Spleen (tissue), 11 donors: ENCODE measurements around the gene NOTCH1. TPM values are rescaled to one million over a fixed set of nuclear protein-coding genes. Genes with fewer than 3 reads are reported as not detected.

Source experiments
- DNase-seq: peaks from one replicate; pipeline ENCODE4 v3.0.0-alpha.2; 2020
- H3K27ac ChIP-seq, 8 donors: fragments of 200-600 bp; sonication (generic) in 7 of 8; 1 replicate in 4 of 8; 2 replicates in 4 of 8; pipeline versions ENCODE4 v1.5.0 to v1.8.0; 2016 to 2021; ENCODE audit warnings: inconsistent platforms in 4 of 8, mild to moderate bottlenecking in 4 of 8, moderate library complexity in 1 of 8
- H3K27me3 ChIP-seq, 7 donors: fragments of 200-600 bp; sonication (generic) in 6 of 7; replicated peaks in 1 of 7; 1 replicate in 4 of 7; 2 replicates in 3 of 7; pipeline versions ENCODE4 v1.5.0 to v1.8.0; 2016 to 2021; ENCODE audit warnings: inconsistent platforms in 3 of 7, mild to moderate bottlenecking in 1 of 7
- H3K36me3 ChIP-seq, 6 donors: fragments of 200-600 bp; sonication (generic) in 5 of 6; 1 replicate in 4 of 6; 2 replicates in 2 of 6; pipeline versions ENCODE4 v1.5.0 to v1.8.0; 2016 to 2021; ENCODE audit warnings: inconsistent platforms in 2 of 6
- H3K4me1 ChIP-seq, 6 donors: fragments of 200-600 bp; sonication (generic) in 5 of 6; 1 replicate in 3 of 6; 2 replicates in 3 of 6; pipeline versions ENCODE4 v1.5.0 to v1.8.0; 2016 to 2021; ENCODE audit warnings: inconsistent platforms in 3 of 6
- H3K4me3 ChIP-seq, 8 donors: fragments of 200-600 bp; sonication (generic) in 7 of 8; 1 replicate in 4 of 8; 2 replicates in 4 of 8; pipeline versions ENCODE4 v1.5.0 to v1.8.0; 2016 to 2021; ENCODE audit warnings: inconsistent platforms in 4 of 8, mild to moderate bottlenecking in 4 of 8, moderate library complexity in 2 of 8
- H3K9me3 ChIP-seq, 8 donors: fragments of 200-600 bp; sonication (generic) in 7 of 8; 1 replicate in 4 of 8; 2 replicates in 4 of 8; pipeline versions ENCODE4 v1.5.0 to v1.8.0; 2016 to 2021; ENCODE audit warnings: inconsistent platforms in 4 of 8
- POLR2A ChIP-seq, 3 donors: fragments of 450-650 bp; IDR thresholded peaks; one replicate each; pipeline ENCODE4 v1.5.1; 2017; ENCODE audit warnings: antibody characterized with exemption in 3 of 3, mild to moderate bottlenecking in 1 of 3
- POLR2AphosphoS5 ChIP-seq, 3 donors: sonication (generic); formaldehyde crosslinking; IDR thresholded peaks; one replicate each; pipeline ENCODE4 v1.5.1; 2017; ENCODE audit warnings: antibody characterized with exemption in 3 of 3
- WGBS, 5 donors: extraction: QIAGEN DNeasy Blood & Tissue Kit in 3 of 5; methylation state at CpG; one replicate each; pipeline versions ENCODE4 v1.1.5 to v1.1.7; 2013 to 2018; 5-methylcytosine and 5-hydroxymethylcytosine counted together
- intact Hi-C: fragments of 100-400 bp; cut with DNase I; formaldehyde crosslinking; loops from one replicate; pipeline ENCODE4 v1.15.0; 2023; ENCODE audit warnings: low total_unique reads
- polyA plus RNA-seq, 3 donors: library from polyadenylated mRNA; stranded (reverse); fragments of 200-250 nt; gene quantifications; one replicate each; pipeline ENCODE4 v1.2.1, GENCODE V29; 2013
- total RNA-seq, 7 donors: library from RNA; depleted of rRNA in 3 of 7; stranded (reverse); fragments of >200 nt in 3 of 7; fragmentation: NEBNext Ultra II Directional in 4 of 7; extraction: Animal tissue kit (Norgen Biotek cat#: 25700) in 4 of 7; gene quantifications; one replicate each; pipeline versions ENCODE4 v1.1.0 to v1.2.1, GENCODE V29; 2016 to 2021
- TF ChIP-seq, protein P1 (sequence below), 11 experiments: fragments of 200-600 bp in 7 of 11; fragments of 450-650 bp in 4 of 11; sonication (generic) in 4 of 11; IDR thresholded peaks in 8 of 11; conservative IDR thresholded peaks in 3 of 11; 1 replicate in 7 of 11; 2 replicates in 4 of 11; pipeline versions ENCODE4 v1.4.0 to v1.8.0; 2016 to 2021; ENCODE audit warnings: antibody characterized with exemption in 11 of 11, inconsistent platforms in 4 of 11, mild to moderate bottlenecking in 1 of 11
- donor health status: healthy with polysubstance abuse.
- donor health status: DM: no; HTN: no; CAD: no; lungs with moderate emphysema.
- donor health status: DM: no; HTN: no; CAD: no.
- donor health status: Bipolar disorder and iron deficiency.
- donor health status: healthy.
- donor health status: DM: no; HTN: no; CAD: no.
- donor health status: DM: yes; HTN: yes; CAD: no.

The NOTCH1 gene
- total and polyA plus RNA-seq, 10 donors, result 4.9 to 140 (median 93.9) TPM

DNA sequence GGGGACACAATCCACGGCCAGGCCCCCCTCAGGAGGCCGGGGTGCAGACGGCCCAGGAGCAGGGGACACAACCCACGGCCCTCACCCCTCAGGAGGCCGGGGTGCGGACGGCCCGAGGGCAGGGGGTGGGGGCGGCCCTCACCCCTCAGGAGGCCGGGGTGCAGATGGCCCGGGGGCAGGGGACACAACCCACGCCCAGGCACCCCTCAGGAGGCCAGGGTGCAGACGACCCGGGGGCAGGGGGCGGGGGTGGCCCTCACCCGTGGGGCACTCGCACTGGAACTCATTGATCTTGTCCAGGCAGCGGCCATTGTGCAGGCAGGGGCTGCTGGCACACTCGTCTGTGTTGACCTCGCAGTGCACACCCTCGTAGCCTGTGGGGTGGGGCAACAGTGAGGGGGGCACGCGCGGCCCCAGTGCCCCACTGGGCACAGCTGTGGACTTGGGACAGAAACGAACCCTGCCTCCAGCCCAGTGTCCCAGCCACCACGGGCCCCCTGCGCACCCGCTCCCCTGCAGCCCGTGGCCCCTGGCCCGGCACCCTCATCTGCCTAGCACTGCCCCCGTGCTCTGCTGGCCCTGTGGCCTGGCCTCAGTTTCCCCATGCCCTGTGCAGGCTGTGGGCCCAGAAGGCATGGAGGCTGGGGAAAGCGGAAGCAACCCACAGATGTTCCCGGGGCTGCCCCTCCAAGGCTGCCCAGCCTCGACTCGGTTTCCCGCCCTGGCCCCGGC is 28.7 kb downstream of the NOTCH1 start:
- Histone ChIP-seq H3K4me3 (no peak overlapping the region), H3K27me3 (no peaks in the 10 kb centered on the region), H3K9me3 (no peaks in the 10 kb centered on the region), H3K27ac (peak overlapping the region in 3 of 8 donors; percentile 27 to 86 (median 33)), H3K4me1 (peaks cover 4 to 65% (median 43%) of the 10 kb centered on the region in 6 donors), H3K36me3 (peaks cover 0 to 100% (median 87%) of the 10 kb centered on the region in 6 donors)
- DNase-seq, result no peak
- intact Hi-C loops, result no loop called here
- WGBS, 5 donors, result 86 to 92% (median 92%) methylated on average over 24 to 37 of the region's 37 CpGs
- no peak for TF ChIP-seq POLR2A (IDR thresholded peaks at IDR 0.05)
- peak in 1 of 3 donors; percentile 62 for TF ChIP-seq POLR2AphosphoS5 (IDR thresholded peaks at IDR 0.05)
- TF ChIP-seq, protein P1, sequence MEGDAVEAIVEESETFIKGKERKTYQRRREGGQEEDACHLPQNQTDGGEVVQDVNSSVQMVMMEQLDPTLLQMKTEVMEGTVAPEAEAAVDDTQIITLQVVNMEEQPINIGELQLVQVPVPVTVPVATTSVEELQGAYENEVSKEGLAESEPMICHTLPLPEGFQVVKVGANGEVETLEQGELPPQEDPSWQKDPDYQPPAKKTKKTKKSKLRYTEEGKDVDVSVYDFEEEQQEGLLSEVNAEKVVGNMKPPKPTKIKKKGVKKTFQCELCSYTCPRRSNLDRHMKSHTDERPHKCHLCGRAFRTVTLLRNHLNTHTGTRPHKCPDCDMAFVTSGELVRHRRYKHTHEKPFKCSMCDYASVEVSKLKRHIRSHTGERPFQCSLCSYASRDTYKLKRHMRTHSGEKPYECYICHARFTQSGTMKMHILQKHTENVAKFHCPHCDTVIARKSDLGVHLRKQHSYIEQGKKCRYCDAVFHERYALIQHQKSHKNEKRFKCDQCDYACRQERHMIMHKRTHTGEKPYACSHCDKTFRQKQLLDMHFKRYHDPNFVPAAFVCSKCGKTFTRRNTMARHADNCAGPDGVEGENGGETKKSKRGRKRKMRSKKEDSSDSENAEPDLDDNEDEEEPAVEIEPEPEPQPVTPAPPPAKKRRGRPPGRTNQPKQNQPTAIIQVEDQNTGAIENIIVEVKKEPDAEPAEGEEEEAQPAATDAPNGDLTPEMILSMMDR (IDR thresholded peaks at IDR 0.05 in 8 of 11, conservative IDR thresholded peaks at IDR 0.05 in 3 of 11), result no peak

DNA sequence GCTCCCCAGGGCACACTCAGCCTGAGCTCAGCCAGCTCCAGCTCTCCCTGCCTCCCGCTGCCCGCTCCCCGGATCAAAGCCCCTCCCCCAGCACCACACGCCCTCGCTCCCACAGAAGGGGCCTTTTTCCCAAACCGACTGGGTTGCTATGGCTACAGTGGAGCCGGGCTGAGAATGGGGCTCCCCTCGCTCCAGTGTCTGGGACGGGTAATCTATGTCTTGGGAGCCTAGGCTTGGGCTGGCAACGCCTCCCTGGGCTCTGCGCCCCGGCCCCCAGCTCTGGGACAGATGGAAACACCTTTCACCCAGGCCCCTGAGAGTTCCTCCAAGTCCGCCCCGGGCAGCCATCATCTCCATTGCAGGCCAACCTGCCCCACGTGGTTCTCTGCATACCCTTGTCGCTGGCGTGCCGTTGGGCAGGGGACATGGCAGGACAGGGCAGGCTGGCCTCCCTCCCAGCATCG is 29.6 kb downstream of the NOTCH1 start:
- H3K4me1 ChIP-seq, result peaks cover 4 to 61% (median 37%) of the 10 kb centered on the region in 6 donors
- TF ChIP-seq POLR2A (IDR thresholded peaks at IDR 0.05) (no peak), POLR2AphosphoS5 (IDR thresholded peaks at IDR 0.05) (no peak)
- TF ChIP-seq, protein P1 (IDR thresholded peaks at IDR 0.05 in 8 of 11, conservative IDR thresholded peaks at IDR 0.05 in 3 of 11), result no peak
- H3K36me3 ChIP-seq, result peaks cover 0 to 100% (median 93%) of the 10 kb centered on the region in 6 donors
- DNase-seq, result no peak
- 86 to 93% (median 92%) methylated on average over 11 to 19 of the region's 19 CpGs for WGBS, 5 donors
- intact Hi-C loops, result no loop called here
- no peaks in the 10 kb centered on the region for H3K9me3 ChIP-seq
- H3K27ac ChIP-seq, result peak overlapping the region in 3 of 8 donors; percentile 33 to 86 (median 82)
- no peak overlapping the region for H3K4me3 ChIP-seq
- no peaks in the 10 kb centered on the region for H3K27me3 ChIP-seq

DNA sequence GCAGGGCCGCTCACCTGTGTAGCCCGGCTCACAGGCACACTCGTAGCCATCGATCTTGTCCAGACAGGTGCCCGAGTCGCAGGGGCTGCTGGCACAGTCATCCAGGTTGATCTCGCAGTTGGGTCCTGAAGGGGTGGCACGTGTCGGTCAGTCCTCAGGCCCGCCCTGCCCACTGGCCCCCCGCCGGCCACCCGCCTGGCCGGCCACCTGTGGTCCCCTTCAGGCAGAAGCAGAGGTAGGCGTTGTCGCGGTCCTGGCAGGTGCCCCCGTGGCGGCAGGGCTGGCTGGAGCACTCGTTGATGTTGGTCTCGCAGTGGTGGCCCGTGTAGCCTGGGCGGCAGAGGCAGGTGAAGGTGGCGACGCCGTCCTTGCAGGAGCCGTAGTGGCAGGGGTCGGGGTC is 30.6 kb downstream of the NOTCH1 start:
- H3K36me3 ChIP-seq, result peaks cover 0 to 100% (median 96%) of the 10 kb centered on the region in 6 donors
- no peak for DNase-seq
- 94 to 96% (median 95%) methylated on average over 9 to 28 of the region's 28 CpGs for WGBS, 5 donors
- H3K4me1 ChIP-seq, result peaks cover 4 to 62% (median 41%) of the 10 kb centered on the region in 6 donors
- no peaks in the 10 kb centered on the region for H3K27me3 ChIP-seq
- H3K9me3 ChIP-seq, result no peaks in the 10 kb centered on the region
- TF ChIP-seq, protein P1 (IDR thresholded peaks at IDR 0.05 in 8 of 11, conservative IDR thresholded peaks at IDR 0.05 in 3 of 11), result no peak
- peak; percentile 13 to 70 (median 36) for TF ChIP-seq POLR2AphosphoS5 (IDR thresholded peaks at IDR 0.05)
- peak overlapping the region in 4 of 8 donors; percentile 53 to 92 (median 84) for H3K27ac ChIP-seq
- intact Hi-C loops, result no loop called here
- H3K4me3 ChIP-seq, result no peak overlapping the region

DNA sequence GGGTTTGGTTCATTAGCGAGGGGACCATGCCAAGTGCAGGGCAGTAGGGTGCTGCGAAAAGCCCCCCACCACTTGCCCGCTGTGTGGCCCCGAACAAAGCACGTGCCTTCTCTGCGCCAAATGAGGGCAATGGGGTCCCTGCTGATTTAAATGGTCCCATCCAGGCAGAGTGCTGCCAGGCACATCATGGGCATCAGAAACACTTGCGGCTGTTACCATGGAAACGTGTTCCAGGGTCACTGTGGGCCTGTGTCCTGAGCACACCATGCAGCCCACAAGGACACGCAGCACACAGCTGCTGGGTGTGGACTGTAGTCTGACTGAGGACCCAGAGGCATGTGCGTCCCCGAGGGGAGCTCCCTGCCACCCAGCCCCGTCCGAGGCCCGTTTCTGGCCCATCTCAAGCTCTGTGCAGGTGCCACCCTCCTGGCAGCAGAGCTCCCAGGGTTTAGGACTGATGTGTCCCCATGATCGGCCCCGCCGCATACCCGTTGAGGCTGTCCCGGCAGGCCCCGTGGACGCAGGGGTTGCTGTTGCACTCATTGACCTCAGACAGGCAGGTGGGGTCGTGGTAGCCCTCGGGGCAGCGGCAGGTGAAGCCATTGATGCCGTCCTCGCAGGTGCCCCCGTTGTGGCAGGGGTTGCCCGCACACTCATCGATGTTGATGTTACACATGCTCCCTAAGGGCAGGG is 31.7 kb downstream of the NOTCH1 start:
- Histone ChIP-seq H3K27me3 (no peaks in the 10 kb centered on the region), H3K4me1 (peaks cover 4 to 66% (median 47%) of the 10 kb centered on the region in 6 donors), H3K36me3 (peaks cover 0 to 100% (median 100%) of the 10 kb centered on the region in 6 donors), H3K27ac (peak overlapping the region in 6 of 8 donors; percentile 7 to 92 (median 84)), H3K4me3 (no peak overlapping the region), H3K9me3 (no peaks in the 10 kb centered on the region)
- TF ChIP-seq, protein P1 (IDR thresholded peaks at IDR 0.05 in 8 of 11, conservative IDR thresholded peaks at IDR 0.05 in 3 of 11), result no peak
- TF ChIP-seq POLR2AphosphoS5 (IDR thresholded peaks at IDR 0.05), result peak; percentile 65 to 81 (median 74)
- DNase-seq, result no peak
- 75 to 92% (median 86%) methylated on average over 21 to 29 of the region's 29 CpGs for WGBS, 5 donors
- intact Hi-C loops, result no loop called here
